ENCODE measurements around the gene FRMD8. TPM values are rescaled to one million over a fixed set of nuclear protein-coding genes. Genes with fewer than 3 reads are reported as not detected.

FRMD8 gene
- total RNA-seq, 1 donor from 2014 or later = 70.6 TPM

GRCh38 chr11:65452806-65453490 lies 66.5 kb downstream of the FRMD8 start:
- DNase-seq (no peak), ATAC-seq (ENCODE audit: low read depth) (no peak)
- intact Hi-C loops (cut with micrococcal nuclease) = no loop called here
- no peak for TF ChIP-seq CTCF (IDR thresholded peaks at IDR 0.05)
- Mint-ChIP-seq H3K4me1 (peaks cover 42% of the 10 kb centered on the region), H3K27ac (no peak overlapping the region), H3K9me3 (no peaks in the 10 kb centered on the region), H3K36me3 (ENCODE audit: low read depth) (peaks cover 5% of the 10 kb centered on the region), H3K4me3 (no peak overlapping the region), H3K27me3 (no peaks in the 10 kb centered on the region)
- ChIA-PET CTCF (no interaction called here), POLR2A (interaction anchor here (0.7 to 1.1 kb wide), 4 partner anchors 23 to 49 kb away, joined by 3 to 5 read pairs (median 4); partner anchors contain the start of gene MALAT1)

DNA sequence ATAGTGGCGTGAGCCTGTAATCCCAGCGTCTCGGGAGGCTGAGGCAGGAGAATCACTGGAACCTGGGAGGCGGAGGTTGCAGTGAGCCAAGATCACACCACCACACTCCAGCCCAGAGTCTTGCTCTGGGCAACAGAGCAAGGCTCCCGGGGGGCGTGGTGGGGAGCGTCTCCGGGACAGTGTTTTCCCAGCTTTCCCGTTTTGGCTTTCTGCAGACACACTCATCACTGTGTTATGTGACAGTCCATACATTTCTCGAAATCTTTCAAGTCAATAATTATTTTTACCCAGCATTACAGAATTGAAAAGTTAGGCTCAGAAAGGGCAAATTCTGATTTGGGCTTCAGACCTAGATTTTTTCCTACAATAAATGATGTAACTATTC lies 67.9 kb downstream of the FRMD8 start:
- intact Hi-C loops (cut with micrococcal nuclease) = no loop called here
- peak overlapping the region; percentile 90 for H3K27ac Mint-ChIP-seq
- no peaks in the 10 kb centered on the region for H3K27me3 Mint-ChIP-seq
- ChIA-PET CTCF (no interaction called here), POLR2A (interaction anchor here (0.6 to 2.7 kb wide), 3 partner anchors 24 to 44 kb away, joined by 3 to 35 read pairs (median 14); partner anchors contain the start of genes MALAT1 and NEAT1)
- ATAC-seq (ENCODE audit: low read depth) (no peak), DNase-seq (no peak)
- H3K4me1 Mint-ChIP-seq = peaks cover 33% of the 10 kb centered on the region
- H3K9me3 Mint-ChIP-seq = no peaks in the 10 kb centered on the region
- TF ChIP-seq CTCF (IDR thresholded peaks at IDR 0.05) = no peak
- peaks cover 5% of the 10 kb centered on the region for H3K36me3 Mint-ChIP-seq (ENCODE audit: low read depth)
- H3K4me3 Mint-ChIP-seq = peak overlapping the region; percentile 95

GRCh38 chr11:65454696-65455456 lies 68.4 kb downstream of the FRMD8 start:
- DNase-seq (peak; percentile 83), ATAC-seq (ENCODE audit: low read depth) (peak; percentile 98)
- Mint-ChIP-seq H3K4me3 (peak overlapping the region; percentile 95), H3K4me1 (peaks cover 32% of the 10 kb centered on the region), H3K27me3 (no peaks in the 10 kb centered on the region), H3K9me3 (no peaks in the 10 kb centered on the region), H3K27ac (peak overlapping the region; percentile 90), H3K36me3 (ENCODE audit: low read depth) (peaks cover 5% of the 10 kb centered on the region)
- CTCF ChIA-PET = interaction anchor here (0.7 kb wide), 1 partner anchor 39 kb away, joined by 3 read pairs; no protein-coding TSS in a partner anchor
- no peak for TF ChIP-seq CTCF (IDR thresholded peaks at IDR 0.05)
- POLR2A ChIA-PET = interaction anchor here (0.6 to 2.7 kb wide), 19 partner anchors 8 to 75 kb away, joined by 3 to 35 read pairs (median 5); partner anchors contain the start of genes MALAT1 and NEAT1
- intact Hi-C loops (cut with micrococcal nuclease) = loop anchor here (1.0 kb wide), 3 partner anchors 14 to 39 kb away; no protein-coding TSS in a partner anchor

DNA sequence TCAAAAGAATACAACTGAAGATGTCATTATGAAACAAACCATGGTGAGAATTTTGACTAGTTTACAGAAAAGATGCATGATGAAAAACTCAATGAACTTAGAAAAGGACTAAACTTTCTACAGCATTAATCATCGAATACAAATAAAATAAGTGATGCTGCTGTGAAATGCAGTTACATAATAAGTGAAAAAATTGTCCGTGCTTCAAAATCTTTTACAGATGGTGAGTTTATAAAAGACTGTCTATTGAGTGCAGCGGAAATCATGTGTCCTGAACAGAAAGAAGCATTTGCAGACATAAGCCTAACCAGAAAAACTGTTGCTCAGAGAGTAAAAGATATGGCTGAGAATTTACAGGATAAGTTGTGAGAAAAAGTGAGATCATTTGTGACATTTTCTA lies 70.0 kb downstream of the FRMD8 start:
- Mint-ChIP-seq H3K27ac (no peak overlapping the region), H3K9me3 (no peaks in the 10 kb centered on the region), H3K4me3 (peak overlapping the region; percentile 67), H3K4me1 (peaks cover 32% of the 10 kb centered on the region), H3K27me3 (no peaks in the 10 kb centered on the region), H3K36me3 (ENCODE audit: low read depth) (peaks cover 5% of the 10 kb centered on the region)
- CTCF ChIA-PET = no interaction called here
- no peak for TF ChIP-seq CTCF (IDR thresholded peaks at IDR 0.05)
- POLR2A ChIA-PET = interaction anchor here (0.7 to 25.9 kb wide), 7 partner anchors 15 to 48 kb away, joined by 3 to 1949 read pairs (median 14); partner anchors contain the start of gene MALAT1
- ATAC-seq (ENCODE audit: low read depth) = no peak
- intact Hi-C loops (cut with micrococcal nuclease) = no loop called here
- no peak for DNase-seq

GRCh38 chr11:65459552-65459951 lies 73.1 kb downstream of the FRMD8 start:
- DNase-seq = no peak
- Mint-ChIP-seq H3K27me3 (no peaks in the 10 kb centered on the region), H3K27ac (no peak overlapping the region), H3K4me3 (no peak overlapping the region), H3K36me3 (ENCODE audit: low read depth) (peaks cover 5% of the 10 kb centered on the region), H3K9me3 (no peaks in the 10 kb centered on the region), H3K4me1 (peaks cover 27% of the 10 kb centered on the region)
- ChIA-PET CTCF (no interaction called here), POLR2A (interaction anchor here (0.6 to 25.9 kb wide), 6 partner anchors 13 to 54 kb away, joined by 3 to 1949 read pairs (median 3); partner anchors contain the start of genes MALAT1 and NEAT1)
- TF ChIP-seq CTCF (IDR thresholded peaks at IDR 0.05) = no peak
- intact Hi-C loops (cut with micrococcal nuclease) = no loop called here
- no peak for ATAC-seq (ENCODE audit: low read depth)
